CD14-positive monocyte (primary cell): ENCODE data around the gene PIK3AP1. TPM values are rescaled to one million over a fixed set of nuclear protein-coding genes. Genes with fewer than 3 reads are reported as not detected.

Source experiments
- DNase-seq, 3 donors: peaks; one replicate each; pipeline ENCODE4 v3.0.0-alpha.2; 2011 to 2022
- H2AFZ ChIP-seq: 2 replicates; pipeline ENCODE4 v1.6.0; 2012; ENCODE audit warnings: mild to moderate bottlenecking, low read depth, low read length, inconsistent platforms; ENCODE audit not compliant: insufficient read depth, poor library complexity, severe bottlenecking
- H3K27ac ChIP-seq, 2 donors: 1 replicate in 1 of 2; 2 replicates in 1 of 2; pipeline ENCODE4 v1.5.1; 2012 to 2013; ENCODE audit warnings: low read length in 2 of 2, control low read depth in 1 of 2, inconsistent platforms in 1 of 2, low read depth in 1 of 2, mild to moderate bottlenecking in 1 of 2
- H3K27me3 ChIP-seq, 2 donors: one replicate each; pipeline versions ENCODE4 v1.6.0 to v1.6.1; 2011 to 2013; ENCODE audit warnings: low read length in 2 of 2; ENCODE audit not compliant: control insufficient read depth in 2 of 2, insufficient read depth in 2 of 2
- H3K36me3 ChIP-seq, 2 donors: replicated peaks in 1 of 2; 1 replicate in 1 of 2; 2 replicates in 1 of 2; pipeline versions ENCODE4 v1.5.1 to v1.6.1; 2012 to 2013; ENCODE audit warnings: low read length in 2 of 2, control low read depth in 1 of 2, inconsistent platforms in 1 of 2, mild to moderate bottlenecking in 1 of 2; ENCODE audit not compliant: insufficient read depth in 2 of 2, control insufficient read depth in 1 of 2
- H3K4me1 ChIP-seq, 2 donors: 1 replicate in 1 of 2; 2 replicates in 1 of 2; pipeline versions ENCODE4 v1.5.1 to v1.6.1; 2012 to 2013; ENCODE audit warnings: low read length in 2 of 2, control low read depth in 1 of 2, inconsistent platforms in 1 of 2, mild to moderate bottlenecking in 1 of 2, moderate library complexity in 1 of 2; ENCODE audit not compliant: insufficient read depth in 2 of 2, control insufficient read depth in 1 of 2
- H3K4me2 ChIP-seq: replicated peaks from 2 replicates; pipeline ENCODE3; 2012; ENCODE audit warnings: low read length, moderate library complexity, mild to moderate bottlenecking; ENCODE audit not compliant: poor library complexity, severe bottlenecking; ENCODE audit errors: extremely low read depth
- H3K4me3 ChIP-seq, 3 experiments: fragments of 200-600 bp in 1 of 3; sonication (generic) in 1 of 3; replicated peaks in 1 of 3; 1 replicate in 2 of 3; 2 replicates in 1 of 3; pipeline ENCODE4 v1.5.1; 2011 to 2013; ENCODE audit warnings: low read length in 3 of 3, mild to moderate bottlenecking in 3 of 3, control low read depth in 2 of 3, low read depth in 2 of 3, inconsistent platforms in 1 of 3, moderate library complexity in 1 of 3
- H3K79me2 ChIP-seq: 2 replicates; pipeline ENCODE4 v1.6.0; 2012; ENCODE audit warnings: mild to moderate bottlenecking, control low read depth, inconsistent platforms, low read length, moderate library complexity; ENCODE audit not compliant: insufficient read depth
- H3K9ac ChIP-seq: 2 replicates; pipeline ENCODE4 v1.6.0; 2017; ENCODE audit warnings: low read length, mild to moderate bottlenecking; ENCODE audit not compliant: insufficient read depth, poor library complexity, severe bottlenecking
- H3K9me3 ChIP-seq, 2 donors: replicated peaks in 1 of 2; 1 replicate in 1 of 2; 2 replicates in 1 of 2; pipeline versions ENCODE4 v1.5.1 to v1.6.1; 2012 to 2013; ENCODE audit warnings: low read length in 2 of 2, control low read depth in 1 of 2; ENCODE audit not compliant: control insufficient read depth in 1 of 2, insufficient read depth in 1 of 2
- H4K20me1 ChIP-seq: 2 replicates; pipeline ENCODE4 v1.6.0; 2012; ENCODE audit warnings: mild to moderate bottlenecking, low read length, control low read depth, moderate library complexity; ENCODE audit not compliant: insufficient read depth
- H3K27ac Mint-ChIP-seq, 7 donors: one replicate each; pipeline ENCODE4 v1.8.0; 2020; ENCODE audit warnings: mild to moderate bottlenecking in 7 of 7, mixed read lengths in 7 of 7, moderate library complexity in 6 of 7, inconsistent platforms in 2 of 7
- H3K27me3 Mint-ChIP-seq, 3 donors: one replicate each; pipeline ENCODE4 v1.8.0; 2021 to 2022; ENCODE audit warnings: low read depth in 3 of 3, mild to moderate bottlenecking in 3 of 3, mixed read lengths in 3 of 3, moderate library complexity in 3 of 3, inconsistent platforms in 1 of 3
- H3K36me3 Mint-ChIP-seq, 2 donors: one replicate each; pipeline ENCODE4 v1.8.0; 2020; ENCODE audit warnings: mixed read lengths in 2 of 2, inconsistent platforms in 1 of 2, mild to moderate bottlenecking in 1 of 2
- H3K4me1 Mint-ChIP-seq: one replicate; pipeline ENCODE4 v1.8.0; 2020; ENCODE audit warnings: mild to moderate bottlenecking, mixed read lengths
- H3K4me3 Mint-ChIP-seq, 2 donors: one replicate each; pipeline ENCODE4 v1.8.0; 2020; ENCODE audit warnings: mild to moderate bottlenecking in 2 of 2, mixed read lengths in 2 of 2, moderate library complexity in 1 of 2
- H3K9me3 Mint-ChIP-seq, 7 donors: one replicate each; pipeline ENCODE4 v1.8.0; 2020 to 2022; ENCODE audit warnings: mixed read lengths in 7 of 7, mild to moderate bottlenecking in 6 of 7, moderate library complexity in 6 of 7, inconsistent platforms in 2 of 7
- WGBS: methylation state at CpG from one replicate; pipeline ENCODE4 v1.1.5; 2013; ENCODE audit warnings: missing lambda C conversion rate; ENCODE audit not compliant: insufficient coverage; 5-methylcytosine and 5-hydroxymethylcytosine counted together
- intact Hi-C, 2 donors: fragments of 100-400 bp; cut with micrococcal nuclease; formaldehyde crosslinking; loops; one replicate each; pipeline versions ENCODE4 v1.15.0 to v1.15.1; 2023
- polyA plus RNA-seq, 3 donors: library from polyadenylated mRNA; depleted of rRNA in 1 of 3; unstranded in 2 of 3; stranded (reverse) in 1 of 3; fragments of 300-500 nt in 2 of 3; fragments of >200 nt in 1 of 3; fragmentation: Illumina TruSeq in 2 of 3; gene quantifications; 1 replicate in 2 of 3; 2 replicates in 1 of 3; pipeline ENCODE4 v1.2.3, GENCODE V29; 2012 to 2021
- TF ChIP-seq, protein P1 (sequence below): fragments of 200-600 bp; IDR thresholded peaks from one replicate; pipeline ENCODE4 v1.8.0; 2022; ENCODE audit warnings: antibody characterized with exemption, mild to moderate bottlenecking

The PIK3AP1 gene
- polyA plus RNA-seq, 3 donors, result 95.5 to 157 (median 112) TPM

DNA sequence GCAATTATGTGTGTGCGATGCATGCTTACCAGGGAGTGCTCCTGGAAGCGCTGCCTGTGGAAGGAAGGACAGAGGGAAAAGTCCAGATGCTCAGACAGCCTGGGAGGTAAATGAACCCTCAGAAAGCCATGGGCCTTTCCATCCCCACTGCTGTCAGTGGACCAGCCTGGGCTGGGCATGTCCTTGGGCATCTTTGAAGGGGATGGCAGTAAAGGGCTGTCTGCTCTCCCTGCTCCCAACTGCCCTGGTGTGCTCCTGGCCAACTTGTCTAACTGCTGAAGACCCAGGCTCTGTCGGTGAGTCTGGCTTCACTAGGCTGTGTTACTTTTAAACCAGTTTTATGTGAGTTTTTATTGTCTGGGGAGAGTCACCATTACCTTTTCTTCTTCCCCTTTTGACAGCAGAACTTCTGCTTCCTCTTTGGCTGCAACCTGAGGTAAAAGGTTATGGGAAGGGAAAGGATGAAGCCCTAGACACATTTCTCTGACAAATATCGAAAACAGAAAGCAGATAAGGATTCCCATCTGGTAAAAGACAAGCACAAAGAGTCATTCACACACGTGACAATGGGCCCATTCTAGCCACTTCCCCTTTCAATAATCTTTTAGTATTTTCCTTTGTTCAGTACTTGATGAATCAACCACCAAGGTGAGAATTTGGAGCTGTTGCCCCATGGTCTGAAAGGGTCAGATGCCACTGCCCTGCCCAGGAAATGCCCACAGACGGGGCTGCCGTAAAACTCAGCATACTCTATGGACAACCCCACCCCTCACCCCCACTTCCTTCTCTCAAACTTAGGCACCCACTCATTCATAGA lies 27.6 kb upstream of the PIK3AP1 start:
- H3K9me3 Mint-ChIP-seq, result peaks cover 0 to 2% (median 0%) of the 10 kb centered on the region in 7 donors
- H3K27me3 ChIP-seq, result no peaks in the 10 kb centered on the region
- H3K79me2 ChIP-seq, result no peaks in the 10 kb centered on the region
- peak overlapping the region; percentile 42 for H3K9ac ChIP-seq
- peak overlapping the region; percentile 46 for H3K4me2 ChIP-seq
- 50% methylated on average over 4 of the region's 7 CpGs for WGBS
- no peaks in the 10 kb centered on the region for H4K20me1 ChIP-seq
- H3K36me3 Mint-ChIP-seq, result no peaks in the 10 kb centered on the region
- no peaks in the 10 kb centered on the region for H3K9me3 ChIP-seq
- no peaks in the 10 kb centered on the region for H3K27me3 Mint-ChIP-seq
- H2AFZ ChIP-seq, result no peak overlapping the region
- peaks cover 31 to 34% of the 10 kb centered on the region in 2 donors for H3K4me1 ChIP-seq
- peak overlapping the region; percentile 75 to 85 for H3K27ac ChIP-seq
- peaks cover 32% of the 10 kb centered on the region for H3K4me1 Mint-ChIP-seq
- peak; percentile 77 to 87 (median 85) for DNase-seq
- peak overlapping the region; percentile 90 to 97 (median 96) for H3K27ac Mint-ChIP-seq
- intact Hi-C loops, result loop anchor here in 1 of 2 donors (10.0 kb wide), 2 partner anchors 103 to 937 kb away; partner anchors contain the start of gene AVPI1
- H3K36me3 ChIP-seq, result no peaks in the 10 kb centered on the region
- peak overlapping the region in 1 of 3 experiments; percentile 52 for H3K4me3 ChIP-seq
- peak overlapping the region; percentile 56 to 67 for H3K4me3 Mint-ChIP-seq
- TF ChIP-seq, protein P1, sequence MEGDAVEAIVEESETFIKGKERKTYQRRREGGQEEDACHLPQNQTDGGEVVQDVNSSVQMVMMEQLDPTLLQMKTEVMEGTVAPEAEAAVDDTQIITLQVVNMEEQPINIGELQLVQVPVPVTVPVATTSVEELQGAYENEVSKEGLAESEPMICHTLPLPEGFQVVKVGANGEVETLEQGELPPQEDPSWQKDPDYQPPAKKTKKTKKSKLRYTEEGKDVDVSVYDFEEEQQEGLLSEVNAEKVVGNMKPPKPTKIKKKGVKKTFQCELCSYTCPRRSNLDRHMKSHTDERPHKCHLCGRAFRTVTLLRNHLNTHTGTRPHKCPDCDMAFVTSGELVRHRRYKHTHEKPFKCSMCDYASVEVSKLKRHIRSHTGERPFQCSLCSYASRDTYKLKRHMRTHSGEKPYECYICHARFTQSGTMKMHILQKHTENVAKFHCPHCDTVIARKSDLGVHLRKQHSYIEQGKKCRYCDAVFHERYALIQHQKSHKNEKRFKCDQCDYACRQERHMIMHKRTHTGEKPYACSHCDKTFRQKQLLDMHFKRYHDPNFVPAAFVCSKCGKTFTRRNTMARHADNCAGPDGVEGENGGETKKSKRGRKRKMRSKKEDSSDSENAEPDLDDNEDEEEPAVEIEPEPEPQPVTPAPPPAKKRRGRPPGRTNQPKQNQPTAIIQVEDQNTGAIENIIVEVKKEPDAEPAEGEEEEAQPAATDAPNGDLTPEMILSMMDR, result no peak

DNA sequence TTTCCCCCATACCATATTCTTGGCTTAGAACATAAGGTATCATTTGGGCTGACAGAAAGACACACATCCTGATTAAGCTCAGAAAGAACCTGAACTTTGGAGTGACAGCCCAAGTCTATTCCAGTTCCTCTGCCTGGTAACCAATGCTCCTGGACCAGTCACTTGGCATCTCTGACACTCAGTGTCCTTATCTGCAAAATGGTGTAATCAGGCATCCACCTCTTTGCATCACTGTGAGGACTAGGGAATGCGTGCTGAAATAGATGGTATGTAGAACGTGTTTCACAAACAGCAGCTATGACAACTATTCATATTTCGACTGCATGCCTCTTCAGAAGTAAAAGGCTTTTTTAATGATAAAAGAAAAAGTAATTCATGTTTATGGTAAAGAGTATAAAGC lies 26.2 kb upstream of the PIK3AP1 start:
- intact Hi-C loops, result loop anchor here in 1 of 2 donors (10.0 kb wide), 2 partner anchors 102 to 938 kb away; partner anchors contain the start of gene AVPI1
- Mint-ChIP-seq H3K4me1 (peaks cover 33% of the 10 kb centered on the region), H3K27me3 (no peaks in the 10 kb centered on the region), H3K36me3 (no peaks in the 10 kb centered on the region), H3K27ac (no peak overlapping the region), H3K9me3 (peaks cover 0 to 1% (median 0%) of the 10 kb centered on the region in 7 donors), H3K4me3 (no peak overlapping the region)
- H3K9me3 ChIP-seq, result no peaks in the 10 kb centered on the region
- H3K4me3 ChIP-seq, result no peak overlapping the region
- TF ChIP-seq, protein P1, result no peak
- peaks cover 40 to 43% of the 10 kb centered on the region in 2 donors for H3K4me1 ChIP-seq
- no peaks in the 10 kb centered on the region for H4K20me1 ChIP-seq
- no peak overlapping the region for H2AFZ ChIP-seq
- H3K27ac ChIP-seq, result no peak overlapping the region
- no peaks in the 10 kb centered on the region for H3K27me3 ChIP-seq
- no peaks in the 10 kb centered on the region for H3K36me3 ChIP-seq
- no CpG with 5 or more reads among the region's 3 CpGs for WGBS
- no peaks in the 10 kb centered on the region for H3K79me2 ChIP-seq
- no peak overlapping the region for H3K4me2 ChIP-seq
- DNase-seq, result no peak
- no peak overlapping the region for H3K9ac ChIP-seq
